ENCODE measurements around the gene HNRNPU.
"Not testable (repeated sequence)": the region's sequence is repeated elsewhere in the genome, so short reads cannot be mapped to it uniquely, and the experiment has no call there.

The HNRNPU gene

GRCh38 chr1:244833260-244833659, 31.1 kb downstream of the HNRNPU start:
- peak overlapping the region; percentile 91; the same call in 1 of the 2 replicates for H3K4me3 ChIP-seq (ENCODE audit: low read depth, low read length)
- H3K9me3 ChIP-seq (ENCODE audit: control insufficient read depth, insufficient read depth, low read depth, low read length); H3K4me1 ChIP-seq (ENCODE audit: control insufficient read depth, insufficient read depth, low read length); H3K27ac ChIP-seq (ENCODE audit: extremely low read depth, low read depth, low read length); H3K36me3 ChIP-seq (ENCODE audit: control insufficient read depth in 2 of 2, insufficient read depth in 1 of 2, low read length in 2 of 2): not testable (repeated sequence)
- TF ChIP-seq OSR2 (tag by site-specific recombination; IDR thresholded peaks at IDR 0.05) = peak; percentile 80
- CTCF ChIA-PET = interaction anchor here (0.8 to 2.1 kb wide), 5 partner anchors 29 to 230 kb away, joined by 3 to 9 read pairs (median 4); partner anchors contain the start of gene HNRNPU
- POLR2A ChIA-PET = interaction anchor here (0.9 to 4.9 kb wide), 4 partner anchors 20 to 181 kb away, joined by 3 to 98 read pairs (median 17); partner anchors contain the start of genes DESI2 and HNRNPU

- ChIA-PET POLR2A (interaction anchor here (0.6 to 0.7 kb wide), 2 partner anchors 20 to 141 kb away, joined by 3 to 9 read pairs; no protein-coding TSS in a partner anchor), CTCF (interaction anchor here (0.5 to 1.4 kb wide), 5 partner anchors 29 to 1421 kb away, joined by 3 to 10 read pairs (median 5); no protein-coding TSS in a partner anchor)
- H3K4me1 ChIP-seq (ENCODE audit: control insufficient read depth, insufficient read depth, low read length) = no peaks in the 10 kb centered on the region
- no peak overlapping the region for H3K4me3 ChIP-seq (ENCODE audit: low read depth, low read length)
- peaks cover 0 to 3% of the 10 kb centered on the region in 2 experiments; a peak in 1 of 3 replicates for H3K36me3 ChIP-seq (ENCODE audit: control insufficient read depth in 2 of 2, insufficient read depth in 1 of 2, low read length in 2 of 2)
- TF ChIP-seq ZFHX2 (tag by site-specific recombination; conservative IDR thresholded peaks at IDR 0.05) = no peak
- TF ChIP-seq ZNF433 (tag by site-specific recombination; IDR thresholded peaks at IDR 0.05; ENCODE audit: low read depth) = 0 out of 2 replicates have a peak, but pooled peaks have one; percentile 8
- no peak overlapping the region for H3K27ac ChIP-seq (ENCODE audit: extremely low read depth, low read depth, low read length)
- no peaks in the 10 kb centered on the region for H3K9me3 ChIP-seq (ENCODE audit: control insufficient read depth, insufficient read depth, low read depth, low read length)
Observed at GRCh38 chr1:244830639-244831038, 33.7 kb downstream of the HNRNPU start.

GRCh38 chr1:244826712-244827111, 37.6 kb downstream of the HNRNPU start:
- ChIA-PET CTCF (interaction anchor here (1.9 kb wide), 1 partner anchor 30 kb away, joined by 10 read pairs; no protein-coding TSS in a partner anchor), POLR2A (interaction anchor here (0.6 kb wide), 2 partner anchors 9 to 30 kb away, joined by 3 to 7 read pairs; partner anchors contain the start of gene COX20)
- TF ChIP-seq GFI1B (tag by site-specific recombination; IDR thresholded peaks at IDR 0.05) = no peak
- no peak for TF ChIP-seq CTCF (tag by site-specific recombination; IDR thresholded peaks at IDR 0.05)
- no peak for TF ChIP-seq BCL11B (tag by site-specific recombination; IDR thresholded peaks at IDR 0.05; ENCODE audit: low read depth)
- no peak for TF ChIP-seq ZNF146 (tag by site-specific recombination; IDR thresholded peaks at IDR 0.05)
- no peak for TF ChIP-seq KLF17 (tag by site-specific recombination; IDR thresholded peaks at IDR 0.05)
- Histone ChIP-seq H3K36me3 (ENCODE audit: control insufficient read depth in 2 of 2, insufficient read depth in 1 of 2, low read length in 2 of 2) (peaks cover 0 to 3% of the 10 kb centered on the region in 2 experiments; a peak in 1 of 3 replicates), H3K4me3 (ENCODE audit: low read depth, low read length) (no peak overlapping the region), H3K4me1 (ENCODE audit: control insufficient read depth, insufficient read depth, low read length) (no peaks in the 10 kb centered on the region), H3K27ac (ENCODE audit: extremely low read depth, low read depth, low read length) (no peak overlapping the region), H3K9me3 (ENCODE audit: control insufficient read depth, insufficient read depth, low read depth, low read length) (no peaks in the 10 kb centered on the region)

GRCh38 chr1:244822878-244823277, 41.5 kb downstream of the HNRNPU start:
- H3K4me1 ChIP-seq (ENCODE audit: control insufficient read depth, insufficient read depth, low read length) = no peaks in the 10 kb centered on the region
- ChIA-PET POLR2A (no interaction called here), CTCF (no interaction called here)
- H3K9me3 ChIP-seq (ENCODE audit: control insufficient read depth, insufficient read depth, low read depth, low read length) = no peaks in the 10 kb centered on the region
- H3K27ac ChIP-seq (ENCODE audit: extremely low read depth, low read depth, low read length) = no peak overlapping the region
- H3K4me3 ChIP-seq (ENCODE audit: low read depth, low read length) = no peak overlapping the region
- no peak for TF ChIP-seq ZBTB6 (tag by site-specific recombination; IDR thresholded peaks at IDR 0.05)
- no peak for TF ChIP-seq PRDM6 (tag by site-specific recombination; IDR thresholded peaks at IDR 0.05)
- no peaks in the 10 kb centered on the region for H3K36me3 ChIP-seq (ENCODE audit: control insufficient read depth in 2 of 2, insufficient read depth in 1 of 2, low read length in 2 of 2)
